Gastrocnemius medialis (tissue), 4 donors: ENCODE measurements around the gene TMEM236. TPM values are rescaled to one million over a fixed set of nuclear protein-coding genes. Genes with fewer than 3 reads are reported as not detected.

Experiments
- ATAC-seq, 2 donors: fragments of 150-250 bp; one replicate each; pipeline ENCODE4 v1.9.1; 2016
- DNase-seq, 2 donors: peaks; one replicate each; pipeline ENCODE4 v3.0.0-alpha.2; 2019
- H3K27ac ChIP-seq, 4 donors: fragments of 200-600 bp; sonication (generic); 1 replicate in 1 of 4; 2 replicates in 3 of 4; pipeline ENCODE4 v1.5.1; 2016 to 2018; ENCODE audit warnings: mild to moderate bottlenecking in 2 of 4, moderate library complexity in 1 of 4
- H3K27me3 ChIP-seq, 3 donors: fragments of 200-600 bp; sonication (generic) in 2 of 3; 1 replicate in 1 of 3; 2 replicates in 2 of 3; pipeline versions ENCODE4 v1.5.1 to v1.6.0; 2016 to 2019; ENCODE audit warnings: mild to moderate bottlenecking in 1 of 3, moderate library complexity in 1 of 3
- H3K36me3 ChIP-seq, 2 donors: fragments of 200-600 bp; sonication (generic) in 1 of 2; one replicate each; pipeline ENCODE4 v1.5.1; 2017 to 2018
- H3K4me1 ChIP-seq, 2 donors: fragments of 200-600 bp; sonication (generic) in 1 of 2; one replicate each; pipeline ENCODE4 v1.5.1; 2016 to 2017; ENCODE audit warnings: mild to moderate bottlenecking in 2 of 2
- H3K4me3 ChIP-seq, 4 donors: fragments of 200-600 bp; sonication (generic) in 3 of 4; 1 replicate in 1 of 4; 2 replicates in 3 of 4; pipeline ENCODE4 v1.5.1; 2016 to 2019; ENCODE audit warnings: mild to moderate bottlenecking in 2 of 4
- H3K9me3 ChIP-seq, 3 donors: fragments of 200-600 bp; sonication (generic) in 2 of 3; 1 replicate in 1 of 3; 2 replicates in 2 of 3; pipeline ENCODE4 v1.5.1; 2016 to 2019
- POLR2A ChIP-seq, 2 donors: fragments of 450-650 bp; IDR thresholded peaks; one replicate each; pipeline ENCODE4 v1.6.1; 2017; ENCODE audit warnings: antibody characterized with exemption in 2 of 2, mild to moderate bottlenecking in 2 of 2, moderate library complexity in 2 of 2
- in situ Hi-C, 4 donors: fragments of 200-750 bp; cut with MboI; loops; one replicate each; pipeline versions ENCODE4 v1.15.0 to v1.8.0; 2017; ENCODE audit warnings: low sequenced_read_pairs in 4 of 4
- intact Hi-C: fragments of 100-400 bp; cut with DNase I; formaldehyde crosslinking; loops from one replicate; pipeline ENCODE4 v1.15.1; 2023; ENCODE audit warnings: low total_unique reads
- total RNA-seq, 4 donors: library from RNA; depleted of rRNA; stranded (reverse); fragments of >200 nt; gene quantifications; one replicate each; pipeline versions ENCODE4 v1.1.0 to v1.2.3, GENCODE V29; 2016
- TF ChIP-seq, protein P1 (sequence below), 5 experiments: fragments of 450-650 bp in 3 of 5; fragments of 200-600 bp in 2 of 5; sonication (generic) in 2 of 5; IDR thresholded peaks in 4 of 5; conservative IDR thresholded peaks in 1 of 5; 1 replicate in 4 of 5; 2 replicates in 1 of 5; pipeline ENCODE4 v1.5.1; 2016 to 2019; ENCODE audit warnings: antibody characterized with exemption in 5 of 5, mild to moderate bottlenecking in 3 of 5, moderate library complexity in 3 of 5

TMEM236 gene
- total RNA-seq, 4 donors from 2014 or later = 0.27 to 0.98 (median 0.64) TPM

GRCh38 chr10:17756557-17757217 lies 4.7 kb downstream of the TMEM236 start:
- H3K4me1 ChIP-seq = no peaks in the 10 kb centered on the region
- DNase-seq (no peak), ATAC-seq (no peak)
- no peak overlapping the region for H3K4me3 ChIP-seq
- H3K27me3 ChIP-seq = no peaks in the 10 kb centered on the region
- H3K27ac ChIP-seq = no peak overlapping the region
- TF ChIP-seq, protein P1, sequence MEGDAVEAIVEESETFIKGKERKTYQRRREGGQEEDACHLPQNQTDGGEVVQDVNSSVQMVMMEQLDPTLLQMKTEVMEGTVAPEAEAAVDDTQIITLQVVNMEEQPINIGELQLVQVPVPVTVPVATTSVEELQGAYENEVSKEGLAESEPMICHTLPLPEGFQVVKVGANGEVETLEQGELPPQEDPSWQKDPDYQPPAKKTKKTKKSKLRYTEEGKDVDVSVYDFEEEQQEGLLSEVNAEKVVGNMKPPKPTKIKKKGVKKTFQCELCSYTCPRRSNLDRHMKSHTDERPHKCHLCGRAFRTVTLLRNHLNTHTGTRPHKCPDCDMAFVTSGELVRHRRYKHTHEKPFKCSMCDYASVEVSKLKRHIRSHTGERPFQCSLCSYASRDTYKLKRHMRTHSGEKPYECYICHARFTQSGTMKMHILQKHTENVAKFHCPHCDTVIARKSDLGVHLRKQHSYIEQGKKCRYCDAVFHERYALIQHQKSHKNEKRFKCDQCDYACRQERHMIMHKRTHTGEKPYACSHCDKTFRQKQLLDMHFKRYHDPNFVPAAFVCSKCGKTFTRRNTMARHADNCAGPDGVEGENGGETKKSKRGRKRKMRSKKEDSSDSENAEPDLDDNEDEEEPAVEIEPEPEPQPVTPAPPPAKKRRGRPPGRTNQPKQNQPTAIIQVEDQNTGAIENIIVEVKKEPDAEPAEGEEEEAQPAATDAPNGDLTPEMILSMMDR (IDR thresholded peaks at IDR 0.05 in 4 of 5, conservative IDR thresholded peaks at IDR 0.05 in 1 of 5) = no peak
- TF ChIP-seq POLR2A (IDR thresholded peaks at IDR 0.05) = no peak
- in situ Hi-C loops = no loop called here
- H3K9me3 ChIP-seq = no peaks in the 10 kb centered on the region
- intact Hi-C loops = no loop called here
- H3K36me3 ChIP-seq = no peaks in the 10 kb centered on the region

- DNase-seq = no peak
- Histone ChIP-seq H3K27me3 (no peaks in the 10 kb centered on the region), H3K9me3 (no peaks in the 10 kb centered on the region), H3K27ac (no peak overlapping the region), H3K4me1 (no peaks in the 10 kb centered on the region), H3K36me3 (no peaks in the 10 kb centered on the region), H3K4me3 (no peak overlapping the region)
- TF ChIP-seq, protein P1 (IDR thresholded peaks at IDR 0.05 in 4 of 5, conservative IDR thresholded peaks at IDR 0.05 in 1 of 5) = no peak
- no peak for TF ChIP-seq POLR2A (IDR thresholded peaks at IDR 0.05)
- no peak for ATAC-seq
- intact Hi-C loops = no loop called here
- in situ Hi-C loops = no loop called here
These were observed 6.2 kb downstream of the TMEM236 start for GRCh38 chr10:17758200-17758599.

DNA sequence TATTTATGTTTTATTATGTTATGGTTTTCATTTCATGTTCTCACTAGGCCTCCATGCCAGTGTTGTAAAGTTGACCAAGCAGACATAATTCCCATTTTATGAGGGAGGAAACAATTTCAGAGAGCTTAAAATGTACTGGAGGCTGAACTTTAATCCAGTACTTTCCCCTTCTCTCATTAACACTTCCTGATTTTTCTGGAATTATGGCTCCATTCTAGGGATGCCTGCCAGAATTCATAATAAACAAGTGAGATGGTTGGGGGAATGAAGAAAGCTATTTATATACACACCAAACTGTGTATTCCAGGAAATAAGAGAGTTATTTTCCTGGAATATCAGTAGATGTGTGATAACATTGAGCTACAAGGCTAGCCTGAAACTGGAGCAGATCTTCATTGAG lies 6.9 kb downstream of the TMEM236 start:
- Histone ChIP-seq H3K4me3 (no peak overlapping the region), H3K36me3 (no peaks in the 10 kb centered on the region), H3K4me1 (no peaks in the 10 kb centered on the region), H3K27me3 (no peaks in the 10 kb centered on the region), H3K27ac (no peak overlapping the region), H3K9me3 (no peaks in the 10 kb centered on the region)
- ATAC-seq (no peak), DNase-seq (no peak)
- intact Hi-C loops (no loop called here), in situ Hi-C loops (no loop called here)
- TF ChIP-seq, protein P1 (IDR thresholded peaks at IDR 0.05 in 4 of 5, conservative IDR thresholded peaks at IDR 0.05 in 1 of 5) = no peak
- no peak for TF ChIP-seq POLR2A (IDR thresholded peaks at IDR 0.05)

DNA sequence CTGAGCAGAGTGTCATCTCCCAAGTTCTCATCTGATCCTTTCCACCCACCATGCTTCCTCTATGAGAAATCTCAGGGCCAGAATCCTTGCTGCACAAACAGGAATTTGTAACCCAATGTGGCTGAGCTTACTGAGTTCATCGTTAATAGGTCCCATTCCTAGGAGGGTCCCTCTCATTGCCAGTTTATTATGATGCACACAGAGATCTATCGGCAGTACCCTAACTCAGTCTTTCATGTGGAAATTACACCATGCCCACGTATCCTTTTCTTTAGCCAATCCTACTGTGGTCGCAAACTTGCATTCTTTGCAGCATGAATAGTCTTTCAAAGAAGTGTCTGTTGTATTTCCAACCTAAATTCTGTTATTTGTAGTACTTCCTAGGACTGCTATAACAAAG lies 12.1 kb downstream of the TMEM236 start:
- Histone ChIP-seq H3K27ac (no peak overlapping the region), H3K36me3 (no peaks in the 10 kb centered on the region), H3K27me3 (no peaks in the 10 kb centered on the region), H3K4me3 (no peak overlapping the region), H3K4me1 (no peaks in the 10 kb centered on the region), H3K9me3 (no peaks in the 10 kb centered on the region)
- no peak for ATAC-seq
- no peak for DNase-seq
- in situ Hi-C loops = no loop called here
- TF ChIP-seq, protein P1 (IDR thresholded peaks at IDR 0.05 in 4 of 5, conservative IDR thresholded peaks at IDR 0.05 in 1 of 5) = no peak
- TF ChIP-seq POLR2A (IDR thresholded peaks at IDR 0.05) = no peak
- intact Hi-C loops = no loop called here

DNA sequence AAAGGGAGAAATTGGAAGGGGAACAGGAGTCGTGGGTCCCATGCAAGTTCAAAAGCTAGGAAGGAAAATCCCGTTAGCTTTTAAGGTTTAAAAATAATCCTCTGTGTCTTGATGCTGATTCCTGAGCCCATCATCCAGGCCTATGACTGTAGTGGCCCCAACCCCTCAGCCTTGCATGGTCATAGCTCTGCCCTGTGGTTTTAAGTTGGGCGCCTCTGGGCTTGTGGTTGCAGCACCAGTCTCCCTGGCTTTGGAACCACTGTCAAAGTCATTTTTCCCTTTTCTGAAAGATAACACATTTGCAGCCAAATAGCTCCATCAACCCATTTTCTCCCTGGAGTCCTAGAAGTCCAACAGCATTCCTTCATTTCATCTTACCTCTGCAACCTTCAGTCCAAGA lies 13.6 kb downstream of the TMEM236 start:
- no peak for TF ChIP-seq POLR2A (IDR thresholded peaks at IDR 0.05)
- TF ChIP-seq, protein P1 (IDR thresholded peaks at IDR 0.05 in 4 of 5, conservative IDR thresholded peaks at IDR 0.05 in 1 of 5) = no peak

More for the DNA sequence above, 13.6 kb downstream of the TMEM236 start:
- ATAC-seq (no peak), DNase-seq (no peak)
- Histone ChIP-seq H3K9me3 (no peaks in the 10 kb centered on the region), H3K36me3 (no peaks in the 10 kb centered on the region), H3K27ac (no peak overlapping the region), H3K4me3 (no peak overlapping the region), H3K27me3 (no peaks in the 10 kb centered on the region), H3K4me1 (no peaks in the 10 kb centered on the region)
- in situ Hi-C loops = no loop called here
- intact Hi-C loops = no loop called here
